ENCODE measurements around the gene PLA2G12A.

- TF ChIP-seq EZH2 (IDR thresholded peaks at IDR 0.05; ENCODE audit: insufficient read depth, poor library complexity, severe bottlenecking) = no peak
- no peak for TF ChIP-seq EZH2phosphoT487 (IDR thresholded peaks at IDR 0.05; ENCODE audit: insufficient read depth, low read depth)
Observed at GRCh38 chr4:109676886-109677285, 53.0 kb downstream of the PLA2G12A start.

Measured in GM23248 (cell line).